ENCODE data around the gene NFASC. TPM values are rescaled to one million over a fixed set of nuclear protein-coding genes. Genes with fewer than 3 reads are reported as not detected.

The NFASC gene
- total and polyA plus RNA-seq, 4 donors, result 0.23 to 5.4 (median 1.9) TPM

DNA sequence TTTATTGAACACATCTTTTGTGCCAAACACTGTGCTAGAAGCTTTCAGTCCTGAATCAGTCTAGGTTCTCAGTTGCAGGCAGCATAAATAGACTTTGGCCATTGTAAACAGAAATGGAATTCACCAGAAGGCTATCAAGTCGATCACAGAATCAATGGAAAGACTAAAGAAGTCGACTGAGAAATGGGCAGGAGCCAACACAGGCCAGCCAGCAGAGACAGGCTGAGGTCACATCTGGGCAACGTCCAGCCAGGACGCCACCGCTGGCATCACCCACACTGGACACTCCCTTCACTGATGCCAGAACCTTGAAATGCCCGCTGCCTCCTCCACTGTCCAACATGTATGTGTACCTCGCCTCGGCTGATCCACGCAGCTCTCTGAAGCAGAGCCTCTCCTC, 166.9 kb downstream of the NFASC start:
- no peaks in the 10 kb centered on the region for H3K36me3 ChIP-seq (ENCODE audit: control insufficient read depth in 4 of 4, insufficient read depth in 3 of 4, low read depth in 1 of 4, low read length in 3 of 4)
- no peaks in the 10 kb centered on the region for H3K9me3 ChIP-seq (ENCODE audit: control insufficient read depth in 4 of 4, low read length in 3 of 4)
- no peak overlapping the region for H3K9ac ChIP-seq (ENCODE audit: low read depth in 1 of 2, low read length in 2 of 2)
- 43% methylated on average over 9 of the region's 9 CpGs for WGBS
- H3K27me3 ChIP-seq (ENCODE audit: control insufficient read depth in 4 of 4, insufficient read depth in 4 of 4, low read length in 3 of 4), result no peaks in the 10 kb centered on the region
- no peak for DNase-seq (ENCODE audit: low spot score)
- H3K4me3 ChIP-seq (ENCODE audit: low read depth in 1 of 3, low read length in 3 of 3), result no peak overlapping the region
- H3K27ac ChIP-seq (ENCODE audit: low read depth in 1 of 2, low read length in 2 of 2), result peak overlapping the region in 1 of 2 donors; percentile 38
- TF ChIP-seq RAD21 (IDR thresholded peaks at IDR 0.05), result peak in 1 of 2 donors; percentile 60
- peak; percentile 95 for TF ChIP-seq SP1 (IDR thresholded peaks at IDR 0.05)
- peak; percentile 75 for TF ChIP-seq JUND (IDR thresholded peaks at IDR 0.05)
- TF ChIP-seq, protein P1, sequence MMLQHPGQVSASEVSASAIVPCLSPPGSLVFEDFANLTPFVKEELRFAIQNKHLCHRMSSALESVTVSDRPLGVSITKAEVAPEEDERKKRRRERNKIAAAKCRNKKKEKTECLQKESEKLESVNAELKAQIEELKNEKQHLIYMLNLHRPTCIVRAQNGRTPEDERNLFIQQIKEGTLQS (IDR thresholded peaks at IDR 0.05), result peak; percentile 66
- TF ChIP-seq, protein P2, sequence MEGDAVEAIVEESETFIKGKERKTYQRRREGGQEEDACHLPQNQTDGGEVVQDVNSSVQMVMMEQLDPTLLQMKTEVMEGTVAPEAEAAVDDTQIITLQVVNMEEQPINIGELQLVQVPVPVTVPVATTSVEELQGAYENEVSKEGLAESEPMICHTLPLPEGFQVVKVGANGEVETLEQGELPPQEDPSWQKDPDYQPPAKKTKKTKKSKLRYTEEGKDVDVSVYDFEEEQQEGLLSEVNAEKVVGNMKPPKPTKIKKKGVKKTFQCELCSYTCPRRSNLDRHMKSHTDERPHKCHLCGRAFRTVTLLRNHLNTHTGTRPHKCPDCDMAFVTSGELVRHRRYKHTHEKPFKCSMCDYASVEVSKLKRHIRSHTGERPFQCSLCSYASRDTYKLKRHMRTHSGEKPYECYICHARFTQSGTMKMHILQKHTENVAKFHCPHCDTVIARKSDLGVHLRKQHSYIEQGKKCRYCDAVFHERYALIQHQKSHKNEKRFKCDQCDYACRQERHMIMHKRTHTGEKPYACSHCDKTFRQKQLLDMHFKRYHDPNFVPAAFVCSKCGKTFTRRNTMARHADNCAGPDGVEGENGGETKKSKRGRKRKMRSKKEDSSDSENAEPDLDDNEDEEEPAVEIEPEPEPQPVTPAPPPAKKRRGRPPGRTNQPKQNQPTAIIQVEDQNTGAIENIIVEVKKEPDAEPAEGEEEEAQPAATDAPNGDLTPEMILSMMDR (IDR thresholded peaks at IDR 0.05; ENCODE audit: low read depth, low read length, missing input control), result no peak
- TF ChIP-seq, protein P3, sequence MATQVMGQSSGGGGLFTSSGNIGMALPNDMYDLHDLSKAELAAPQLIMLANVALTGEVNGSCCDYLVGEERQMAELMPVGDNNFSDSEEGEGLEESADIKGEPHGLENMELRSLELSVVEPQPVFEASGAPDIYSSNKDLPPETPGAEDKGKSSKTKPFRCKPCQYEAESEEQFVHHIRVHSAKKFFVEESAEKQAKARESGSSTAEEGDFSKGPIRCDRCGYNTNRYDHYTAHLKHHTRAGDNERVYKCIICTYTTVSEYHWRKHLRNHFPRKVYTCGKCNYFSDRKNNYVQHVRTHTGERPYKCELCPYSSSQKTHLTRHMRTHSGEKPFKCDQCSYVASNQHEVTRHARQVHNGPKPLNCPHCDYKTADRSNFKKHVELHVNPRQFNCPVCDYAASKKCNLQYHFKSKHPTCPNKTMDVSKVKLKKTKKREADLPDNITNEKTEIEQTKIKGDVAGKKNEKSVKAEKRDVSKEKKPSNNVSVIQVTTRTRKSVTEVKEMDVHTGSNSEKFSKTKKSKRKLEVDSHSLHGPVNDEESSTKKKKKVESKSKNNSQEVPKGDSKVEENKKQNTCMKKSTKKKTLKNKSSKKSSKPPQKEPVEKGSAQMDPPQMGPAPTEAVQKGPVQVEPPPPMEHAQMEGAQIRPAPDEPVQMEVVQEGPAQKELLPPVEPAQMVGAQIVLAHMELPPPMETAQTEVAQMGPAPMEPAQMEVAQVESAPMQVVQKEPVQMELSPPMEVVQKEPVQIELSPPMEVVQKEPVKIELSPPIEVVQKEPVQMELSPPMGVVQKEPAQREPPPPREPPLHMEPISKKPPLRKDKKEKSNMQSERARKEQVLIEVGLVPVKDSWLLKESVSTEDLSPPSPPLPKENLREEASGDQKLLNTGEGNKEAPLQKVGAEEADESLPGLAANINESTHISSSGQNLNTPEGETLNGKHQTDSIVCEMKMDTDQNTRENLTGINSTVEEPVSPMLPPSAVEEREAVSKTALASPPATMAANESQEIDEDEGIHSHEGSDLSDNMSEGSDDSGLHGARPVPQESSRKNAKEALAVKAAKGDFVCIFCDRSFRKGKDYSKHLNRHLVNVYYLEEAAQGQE (IDR thresholded peaks at IDR 0.05), result no peak
- TF ChIP-seq HNF4A (conservative IDR thresholded peaks at IDR 0.05), result peak; percentile 79 to 95
- TF ChIP-seq, protein P4, sequence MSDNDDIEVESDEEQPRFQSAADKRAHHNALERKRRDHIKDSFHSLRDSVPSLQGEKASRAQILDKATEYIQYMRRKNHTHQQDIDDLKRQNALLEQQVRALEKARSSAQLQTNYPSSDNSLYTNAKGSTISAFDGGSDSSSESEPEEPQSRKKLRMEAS (IDR thresholded peaks at IDR 0.05), result no peak
- TF ChIP-seq RXRA (IDR thresholded peaks at IDR 0.05), result peak; percentile 58 to 78
- no peak for TF ChIP-seq FOXA1 (IDR thresholded peaks at IDR 0.05)
- TF ChIP-seq NR2F2 (IDR thresholded peaks at IDR 0.05), result no peak
- peak; percentile 36 for TF ChIP-seq YY1 (IDR thresholded peaks at IDR 0.05)
- peak; percentile 66 for TF ChIP-seq FOXA2 (IDR thresholded peaks at IDR 0.05)
- TF ChIP-seq HNF4G (IDR thresholded peaks at IDR 0.05), result peak; percentile 84
- H3K4me1 ChIP-seq (ENCODE audit: control insufficient read depth in 4 of 4, insufficient read depth in 4 of 4, low read length in 3 of 4), result peaks cover 12 to 40% (median 32%) of the 10 kb centered on the region in 4 donors

DNA sequence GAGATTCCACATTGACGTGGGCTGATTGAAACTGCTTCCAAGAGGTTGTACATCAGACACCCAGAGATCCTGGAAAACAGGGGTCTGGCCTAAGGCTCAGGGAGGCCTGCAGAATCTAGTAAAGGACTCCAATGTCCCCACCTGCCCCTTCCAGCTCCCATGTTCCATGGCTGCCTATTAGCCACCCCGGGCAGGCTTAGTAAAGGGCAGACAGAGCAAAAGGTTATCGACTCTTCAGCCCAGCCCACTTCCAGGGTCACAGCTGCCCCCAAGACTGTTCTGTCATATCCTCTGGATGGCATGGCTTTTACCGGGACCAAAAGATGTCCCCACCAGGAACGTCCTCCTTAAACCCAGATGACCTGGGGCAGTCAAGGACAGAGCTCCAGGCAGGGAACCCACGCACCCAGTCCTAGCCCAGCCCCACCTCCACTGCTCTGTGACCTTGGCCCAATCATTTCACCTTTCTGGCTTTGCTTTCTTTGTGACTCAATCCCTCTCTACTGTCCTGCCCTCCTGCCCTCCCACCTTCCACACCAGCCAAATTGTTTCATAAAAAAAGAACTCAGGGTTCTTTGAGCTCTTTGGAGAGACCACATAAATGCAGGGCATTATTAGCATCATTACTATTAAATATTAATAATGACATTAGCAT, 167.6 kb downstream of the NFASC start:
- 54% methylated on average over 6 of the region's 6 CpGs for WGBS
- TF ChIP-seq RXRA (IDR thresholded peaks at IDR 0.05) (peak; percentile 48 to 82), YY1 (IDR thresholded peaks at IDR 0.05) (no peak), EGR1 (IDR thresholded peaks at IDR 0.05; ENCODE audit: low read depth in 2 of 2) (no peak), JUND (IDR thresholded peaks at IDR 0.05) (peak in 1 of 2 donors; percentile 49), SP1 (IDR thresholded peaks at IDR 0.05) (peak; percentile 37), FOXA2 (IDR thresholded peaks at IDR 0.05) (no peak), HNF4A (conservative IDR thresholded peaks at IDR 0.05) (peak; percentile 57 to 83)
- TF ChIP-seq, protein P3 (IDR thresholded peaks at IDR 0.05), result no peak
- TF ChIP-seq, protein P2 (IDR thresholded peaks at IDR 0.05; ENCODE audit: low read depth, low read length, missing input control), result no peak
- TF ChIP-seq, protein P4 (IDR thresholded peaks at IDR 0.05), result no peak
- TF ChIP-seq, protein P5, sequence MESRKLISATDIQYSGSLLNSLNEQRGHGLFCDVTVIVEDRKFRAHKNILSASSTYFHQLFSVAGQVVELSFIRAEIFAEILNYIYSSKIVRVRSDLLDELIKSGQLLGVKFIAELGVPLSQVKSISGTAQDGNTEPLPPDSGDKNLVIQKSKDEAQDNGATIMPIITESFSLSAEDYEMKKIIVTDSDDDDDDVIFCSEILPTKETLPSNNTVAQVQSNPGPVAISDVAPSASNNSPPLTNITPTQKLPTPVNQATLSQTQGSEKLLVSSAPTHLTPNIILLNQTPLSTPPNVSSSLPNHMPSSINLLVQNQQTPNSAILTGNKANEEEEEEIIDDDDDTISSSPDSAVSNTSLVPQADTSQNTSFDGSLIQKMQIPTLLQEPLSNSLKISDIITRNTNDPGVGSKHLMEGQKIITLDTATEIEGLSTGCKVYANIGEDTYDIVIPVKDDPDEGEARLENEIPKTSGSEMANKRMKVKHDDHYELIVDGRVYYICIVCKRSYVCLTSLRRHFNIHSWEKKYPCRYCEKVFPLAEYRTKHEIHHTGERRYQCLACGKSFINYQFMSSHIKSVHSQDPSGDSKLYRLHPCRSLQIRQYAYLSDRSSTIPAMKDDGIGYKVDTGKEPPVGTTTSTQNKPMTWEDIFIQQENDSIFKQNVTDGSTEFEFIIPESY (IDR thresholded peaks at IDR 0.05), result no peak

More for the DNA sequence above, 167.6 kb downstream of the NFASC start:
- peaks cover 12 to 40% (median 32%) of the 10 kb centered on the region in 4 donors for H3K4me1 ChIP-seq (ENCODE audit: control insufficient read depth in 4 of 4, insufficient read depth in 4 of 4, low read length in 3 of 4)
- no peaks in the 10 kb centered on the region for H3K36me3 ChIP-seq (ENCODE audit: control insufficient read depth in 4 of 4, insufficient read depth in 3 of 4, low read depth in 1 of 4, low read length in 3 of 4)
- H3K9me3 ChIP-seq (ENCODE audit: control insufficient read depth in 4 of 4, low read length in 3 of 4), result no peaks in the 10 kb centered on the region
- DNase-seq (ENCODE audit: low spot score), result no peak
- H3K27ac ChIP-seq (ENCODE audit: low read depth in 1 of 2, low read length in 2 of 2), result peak overlapping the region in 1 of 2 donors; percentile 38
- H3K27me3 ChIP-seq (ENCODE audit: control insufficient read depth in 4 of 4, insufficient read depth in 4 of 4, low read length in 3 of 4), result no peaks in the 10 kb centered on the region
- H3K9ac ChIP-seq (ENCODE audit: low read depth in 1 of 2, low read length in 2 of 2), result no peak overlapping the region
- no peak overlapping the region for H3K4me3 ChIP-seq (ENCODE audit: low read depth in 1 of 3, low read length in 3 of 3)
